Sigmoid colon (tissue), 4 donors: Measurements from ENCODE around the gene SFT2D3.

ENCODE experiments used
- EP300 ChIP-seq, 4 donors: sonication (generic); formaldehyde crosslinking; IDR thresholded peaks; one replicate each; pipeline ENCODE4 v1.6.1; 2017; ENCODE audit warnings: antibody characterized with exemption in 4 of 4
- POLR2A ChIP-seq, 2 donors: fragments of 450-650 bp; IDR thresholded peaks; one replicate each; pipeline ENCODE4 v1.6.1; 2016; ENCODE audit warnings: antibody characterized with exemption in 2 of 2, mild to moderate bottlenecking in 2 of 2, moderate library complexity in 2 of 2
- POLR2AphosphoS5 ChIP-seq, 4 donors: sonication (generic); formaldehyde crosslinking; IDR thresholded peaks; one replicate each; pipeline ENCODE4 v1.6.1; 2017; ENCODE audit warnings: antibody characterized with exemption in 4 of 4
- TF ChIP-seq, protein P1 (sequence below), 4 experiments: fragments of 450-650 bp in 3 of 4; fragments of 200-600 bp in 1 of 4; IDR thresholded peaks; one replicate each; pipeline ENCODE4 v1.5.1; 2016 to 2019; ENCODE audit warnings: antibody characterized with exemption in 4 of 4, mild to moderate bottlenecking in 3 of 4, moderate library complexity in 2 of 4

- TF ChIP-seq EP300 (IDR thresholded peaks at IDR 0.05) (peak in 2 of 4 donors; percentile 45 to 67), POLR2A (IDR thresholded peaks at IDR 0.05) (no peak), POLR2AphosphoS5 (IDR thresholded peaks at IDR 0.05) (peak; percentile 5 to 59 (median 37))
- TF ChIP-seq, protein P1, sequence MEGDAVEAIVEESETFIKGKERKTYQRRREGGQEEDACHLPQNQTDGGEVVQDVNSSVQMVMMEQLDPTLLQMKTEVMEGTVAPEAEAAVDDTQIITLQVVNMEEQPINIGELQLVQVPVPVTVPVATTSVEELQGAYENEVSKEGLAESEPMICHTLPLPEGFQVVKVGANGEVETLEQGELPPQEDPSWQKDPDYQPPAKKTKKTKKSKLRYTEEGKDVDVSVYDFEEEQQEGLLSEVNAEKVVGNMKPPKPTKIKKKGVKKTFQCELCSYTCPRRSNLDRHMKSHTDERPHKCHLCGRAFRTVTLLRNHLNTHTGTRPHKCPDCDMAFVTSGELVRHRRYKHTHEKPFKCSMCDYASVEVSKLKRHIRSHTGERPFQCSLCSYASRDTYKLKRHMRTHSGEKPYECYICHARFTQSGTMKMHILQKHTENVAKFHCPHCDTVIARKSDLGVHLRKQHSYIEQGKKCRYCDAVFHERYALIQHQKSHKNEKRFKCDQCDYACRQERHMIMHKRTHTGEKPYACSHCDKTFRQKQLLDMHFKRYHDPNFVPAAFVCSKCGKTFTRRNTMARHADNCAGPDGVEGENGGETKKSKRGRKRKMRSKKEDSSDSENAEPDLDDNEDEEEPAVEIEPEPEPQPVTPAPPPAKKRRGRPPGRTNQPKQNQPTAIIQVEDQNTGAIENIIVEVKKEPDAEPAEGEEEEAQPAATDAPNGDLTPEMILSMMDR (IDR thresholded peaks at IDR 0.05): no peak
Measured at GRCh38 chr2:127659408-127660290, 41.6 kb upstream of the SFT2D3 start.
